C4-2B (cell line): ENCODE measurements around the gene NDST4.

Source experiments
- CTCF ChIP-seq: fragments of 450-650 bp; conservative IDR thresholded peaks from 2 replicates; pipeline ENCODE4 v1.5.1; 2017; ENCODE audit warnings: mild to moderate bottlenecking
- ZFX ChIP-seq: fragments of 450-650 bp; IDR thresholded peaks from 2 replicates; pipeline ENCODE4 v1.6.1; 2017

GRCh38 chr4:114921191-114921590 lies 192.2 kb downstream of the NDST4 start:
- TF ChIP-seq CTCF (no peak), ZFX (no peak)
